HG03565 (cell line): Measurements from ENCODE around the gene PCGF5.
"Not testable (repeated sequence)": the region's sequence is repeated elsewhere in the genome, so short reads cannot be mapped to it uniquely, and the experiment has no call there.

Experiments
- ATAC-seq: cut with Tn5 transposase; IDR thresholded peaks from one replicate; pipeline ENCODE4 v1.9.1; 2021; ENCODE audit warnings: mild to moderate bottlenecking, moderate library complexity; ENCODE audit not compliant: unreplicated experiment

Gene PCGF5

GRCh38 chr10:91220194-91220953, at the start of gene PCGF5:
TSS of gene PCGF5 (plus strand) at chr10:91220663. CDS start at chr10:91222872, 2,209 bp downstream.
- ATAC-seq, result peak; percentile 89

DNA sequence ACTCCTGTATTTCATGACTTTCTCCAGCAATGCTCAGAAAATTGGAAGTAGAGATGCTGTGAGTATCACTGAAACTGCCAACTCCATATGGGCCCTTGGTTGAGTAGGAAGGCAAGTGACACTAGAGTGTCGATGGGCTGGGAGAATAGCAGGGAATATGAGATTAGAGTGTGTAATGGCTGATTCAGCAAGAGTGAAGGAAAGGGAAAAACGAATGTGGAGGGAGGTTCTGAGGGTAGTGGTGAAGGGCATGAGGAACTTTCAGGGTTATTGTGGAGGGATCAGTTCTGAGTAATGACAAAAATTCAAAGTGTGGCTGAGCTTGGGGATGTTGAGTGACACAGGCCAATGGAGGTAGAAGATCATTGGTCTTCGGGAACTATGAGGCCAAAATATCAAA, 49.0 kb upstream of the PCGF5 start:
- no peak for ATAC-seq

- ATAC-seq, result no peak
Observed at GRCh38 chr10:91172348-91172747, 48.1 kb upstream of the PCGF5 start.

GRCh38 chr10:91185239-91185875, 35.1 kb upstream of the PCGF5 start:
- no peak for ATAC-seq

DNA sequence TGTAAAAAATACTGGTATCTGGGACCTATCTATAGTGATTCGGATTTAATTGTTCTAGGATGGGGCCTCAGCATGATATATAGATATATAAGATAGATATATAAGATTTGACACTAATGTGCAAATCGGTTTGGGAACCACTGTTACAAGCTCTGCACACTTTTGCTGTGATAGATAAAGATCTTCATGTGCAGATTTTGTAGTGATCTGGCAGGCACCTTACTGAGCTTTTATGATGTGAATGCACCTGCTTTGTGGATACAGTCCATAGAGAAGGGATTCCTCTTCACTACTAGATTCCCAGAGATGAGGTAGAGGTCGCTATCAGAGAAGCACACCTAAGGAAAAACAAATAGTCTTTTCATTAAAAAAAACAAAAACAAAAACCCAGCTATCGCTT, 33.3 kb upstream of the PCGF5 start:
- no peak for ATAC-seq

- not testable (repeated sequence) for ATAC-seq
Observed at GRCh38 chr10:91188010-91188409, 32.5 kb upstream of the PCGF5 start.

- ATAC-seq, result no peak
Observed at GRCh38 chr10:91188889-91189288, 31.6 kb upstream of the PCGF5 start.

- no peak for ATAC-seq
Observed at GRCh38 chr10:91190388-91190870, 30.0 kb upstream of the PCGF5 start.

DNA sequence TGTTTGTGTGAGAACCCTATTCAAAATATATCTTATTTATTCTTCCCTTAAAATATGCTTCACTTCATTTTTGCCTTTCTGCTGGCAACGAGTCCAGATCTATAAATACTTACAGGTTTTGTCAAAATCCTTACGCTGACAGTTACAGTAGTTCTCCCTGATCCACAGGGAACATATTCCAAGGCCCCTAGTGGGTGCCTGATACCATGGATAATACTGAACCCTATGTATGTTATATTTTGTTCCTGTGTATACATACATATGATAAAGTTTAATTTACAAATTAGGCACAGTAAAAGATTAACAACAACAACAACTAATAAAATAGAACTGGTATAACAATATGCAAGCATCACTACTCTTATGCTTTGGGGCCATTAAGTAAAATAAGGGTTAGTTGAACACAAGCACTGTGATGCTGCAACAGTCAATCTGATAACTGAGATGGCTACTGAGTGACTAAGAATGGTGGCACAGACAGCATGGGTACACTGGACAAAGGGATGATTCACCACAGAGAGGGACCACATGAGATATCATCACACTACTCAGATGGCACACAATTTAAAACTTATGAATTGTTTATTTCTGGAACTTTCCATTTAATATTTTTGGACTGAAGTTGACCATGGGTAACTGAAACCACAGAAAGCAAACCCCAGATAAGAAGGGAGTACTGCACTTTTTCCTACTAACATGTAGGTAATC, 29.4 kb upstream of the PCGF5 start:
- peak; percentile 60 for ATAC-seq

DNA sequence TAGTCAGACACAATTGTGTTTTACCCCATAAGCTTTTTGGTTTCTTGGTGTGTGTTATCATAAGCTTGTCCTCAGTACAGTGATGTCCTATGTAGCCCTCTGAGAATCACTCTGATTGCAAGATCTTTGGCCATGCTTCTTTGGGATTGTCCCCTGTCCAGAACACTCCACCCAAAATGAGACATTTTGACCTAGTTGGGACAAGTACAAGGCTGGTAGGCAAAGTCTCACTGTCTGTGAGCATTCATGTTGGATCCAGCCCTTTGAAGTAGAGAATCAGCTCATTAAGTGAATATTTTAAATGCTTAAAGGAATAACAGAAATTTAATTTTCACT, 28.9 kb upstream of the PCGF5 start:
- no peak for ATAC-seq

- ATAC-seq, result no peak
Observed at GRCh38 chr10:91194497-91195179, 25.8 kb upstream of the PCGF5 start.

- no peak for ATAC-seq
Observed at GRCh38 chr10:91196268-91197048, 24.0 kb upstream of the PCGF5 start.

- no peak for ATAC-seq
Observed at GRCh38 chr10:91197127-91197526, 23.3 kb upstream of the PCGF5 start.

GRCh38 chr10:91198781-91199180, 21.7 kb upstream of the PCGF5 start:
- ATAC-seq, result peak; percentile 64

DNA sequence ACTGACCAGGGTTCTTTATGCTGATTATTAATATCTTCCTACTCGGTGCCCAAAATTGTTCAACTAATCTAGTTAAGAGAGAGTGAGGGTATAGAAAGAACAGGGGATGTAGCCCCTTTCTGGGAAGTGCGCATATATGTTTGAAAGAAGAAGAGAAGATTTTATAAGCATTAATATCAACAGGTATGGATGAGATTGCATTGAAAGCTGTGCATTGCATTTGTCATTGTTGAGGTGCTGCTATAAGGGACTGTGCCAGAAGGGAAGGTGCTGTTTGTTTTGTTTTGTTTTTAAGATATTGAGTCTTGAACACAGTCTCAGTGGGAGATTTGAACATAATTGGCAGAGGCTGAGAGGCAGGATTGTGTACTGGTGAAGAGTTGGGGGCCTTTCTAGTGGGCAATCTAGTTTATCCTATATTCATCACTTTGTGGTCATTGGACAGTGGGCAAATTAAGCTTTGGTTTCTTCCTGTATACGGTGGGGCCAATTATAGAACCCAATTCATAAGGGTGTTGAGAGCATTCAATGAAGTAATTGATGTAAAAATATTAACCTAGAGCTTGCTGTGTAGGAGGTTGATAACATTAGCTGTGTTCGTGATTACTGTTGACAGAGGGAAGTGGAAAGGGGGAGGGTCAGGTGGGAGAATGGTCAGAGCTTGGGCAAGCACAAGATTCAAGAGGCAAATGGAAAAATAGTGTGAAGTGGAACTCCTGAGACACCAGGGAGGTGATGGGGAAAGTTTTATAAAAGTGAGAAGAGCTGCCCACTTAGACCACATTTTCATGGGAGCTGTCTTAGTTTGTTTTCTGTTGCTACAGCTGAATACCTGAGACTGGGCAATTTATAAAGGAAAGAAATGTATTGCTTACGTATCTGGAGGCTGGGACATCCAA, 19.9 kb upstream of the PCGF5 start:
- ATAC-seq, result no peak

DNA sequence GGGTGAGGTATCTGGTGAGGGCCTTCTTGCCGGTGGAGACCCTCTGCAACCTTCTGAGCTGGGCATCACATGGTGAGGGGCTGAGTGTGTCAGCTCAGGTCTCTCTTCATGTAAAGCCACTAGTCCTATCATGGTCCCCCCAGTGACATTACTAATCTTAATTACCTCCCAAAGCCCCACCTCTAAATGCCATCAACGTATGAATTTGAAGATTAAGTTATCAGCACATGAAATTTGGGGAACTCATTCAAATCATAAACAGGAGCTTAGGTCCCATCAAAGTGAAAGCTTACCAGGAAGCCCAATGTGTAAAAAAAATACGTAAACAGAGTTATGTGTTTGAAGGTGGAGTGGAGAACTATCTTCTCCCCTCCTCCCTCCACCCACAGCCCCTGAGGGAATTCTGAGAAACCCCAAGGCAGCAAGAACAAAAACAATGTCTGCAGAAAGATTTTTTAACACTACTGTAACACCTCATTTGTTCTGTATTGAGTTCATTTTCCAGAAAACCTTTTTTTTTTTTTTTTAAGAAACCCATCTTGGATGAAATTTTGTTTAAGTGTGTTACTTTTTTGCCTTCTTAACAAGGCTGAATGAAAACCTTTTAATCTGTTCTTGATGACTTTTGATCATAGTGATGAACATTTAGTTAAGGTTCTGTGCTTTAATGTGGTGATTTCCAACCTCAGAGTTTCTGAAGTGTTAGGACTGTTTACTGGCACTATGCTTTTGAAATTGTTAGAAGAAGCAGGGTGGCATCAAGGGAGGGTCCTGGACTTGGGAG, 19.1 kb upstream of the PCGF5 start:
- ATAC-seq, result no peak

DNA sequence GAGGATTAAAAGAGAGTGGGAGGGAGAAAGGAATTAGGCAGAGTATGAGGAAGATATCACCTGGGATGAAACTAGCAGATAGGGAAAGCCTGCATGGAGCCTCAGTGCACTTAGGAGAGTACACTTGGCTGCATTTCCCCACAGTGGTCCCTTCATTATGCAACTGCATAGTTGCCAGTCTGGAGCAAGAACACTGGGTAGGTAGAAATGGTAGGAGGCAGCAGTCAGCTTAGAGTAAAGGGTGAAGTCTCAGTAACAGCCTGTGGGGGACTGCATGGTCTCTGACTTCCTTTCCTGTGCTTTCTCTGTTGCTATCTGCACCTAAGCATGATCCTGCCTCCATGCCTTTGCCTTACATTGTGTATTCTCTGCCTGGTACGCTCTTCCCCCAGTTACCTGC, 14.0 kb upstream of the PCGF5 start:
- peak; percentile 45 for ATAC-seq

DNA sequence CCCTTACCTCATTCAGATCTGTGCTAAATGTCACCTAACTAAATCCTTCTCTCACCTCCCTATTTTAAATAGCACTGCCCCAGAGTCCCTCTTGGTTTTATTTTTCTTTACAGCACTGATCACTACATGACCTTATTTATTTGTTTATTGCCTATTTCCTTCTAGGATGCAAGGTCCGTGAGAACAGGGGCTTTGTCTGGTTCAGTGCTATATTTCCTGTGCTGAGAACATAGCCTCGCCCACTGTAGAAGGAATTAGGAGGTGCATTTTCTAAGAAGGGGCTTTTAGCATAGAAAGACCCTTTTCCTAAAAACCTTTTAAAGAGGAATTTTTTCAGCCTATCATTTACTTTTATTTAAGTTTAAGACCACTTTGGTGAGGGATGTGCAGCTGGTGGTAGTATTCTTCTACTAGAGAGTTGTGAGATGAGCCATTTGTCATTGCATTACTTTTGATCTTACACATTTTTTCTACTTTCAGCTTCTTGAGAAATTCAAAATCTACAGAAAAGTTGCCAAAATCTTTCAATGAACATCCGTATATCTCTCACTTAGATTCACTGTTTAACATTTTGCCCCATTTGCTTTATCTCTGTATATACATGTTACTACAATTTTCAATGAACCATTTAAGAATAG, 13.5 kb upstream of the PCGF5 start:
- ATAC-seq, result no peak
